OCI-LY1 (cell line): ENCODE measurements around the gene IRF1.
"Not testable (repeated sequence)": the region's sequence is repeated elsewhere in the genome, so short reads cannot be mapped to it uniquely, and the experiment has no call there.

ENCODE experiments used
- H2AFZ ChIP-seq: fragments of 200-600 bp; sonication (generic), shearing (Covaris generic); 2 replicates; pipeline ENCODE4 v1.6.0; 2014; ENCODE audit warnings: antibody characterized with exemption, mild to moderate bottlenecking, low read length
- H3F3A ChIP-seq: fragments of 200-600 bp; sonication (generic), shearing (Covaris generic); 2 replicates; pipeline ENCODE4 v1.6.0; 2014; ENCODE audit warnings: mild to moderate bottlenecking, antibody characterized with exemption, low read length, moderate library complexity; ENCODE audit not compliant: insufficient read depth
- H3K27ac ChIP-seq: fragments of 200-600 bp; sonication (generic); 2 replicates; pipeline ENCODE4 v1.5.1; 2014; ENCODE audit warnings: low read length, mixed run types, mild to moderate bottlenecking, low read depth; ENCODE audit not compliant: poor library complexity, severe bottlenecking
- H3K27me3 ChIP-seq: fragments of 200-600 bp; sonication (generic); 2 replicates; pipeline ENCODE4 v1.6.0; 2014; ENCODE audit warnings: antibody characterized with exemption, mild to moderate bottlenecking, low read length, moderate library complexity; ENCODE audit not compliant: insufficient read depth
- H3K36me3 ChIP-seq: fragments of 200-600 bp; sonication (generic); 2 replicates; pipeline ENCODE4 v1.6.1; 2014; ENCODE audit warnings: mild to moderate bottlenecking, antibody characterized with exemption, low read length, moderate library complexity, mixed read lengths; ENCODE audit not compliant: insufficient read depth
- H3K4me1 ChIP-seq: fragments of 200-600 bp; sonication (generic); 2 replicates; pipeline ENCODE4 v1.5.1; 2014; ENCODE audit warnings: mild to moderate bottlenecking, low read length, moderate library complexity; ENCODE audit not compliant: insufficient read depth, severe bottlenecking
- H3K4me2 ChIP-seq: fragments of 200-600 bp; sonication (generic), shearing (Covaris generic); 2 replicates; pipeline ENCODE4 v1.6.1; 2014; ENCODE audit warnings: low read length
- H3K4me3 ChIP-seq: fragments of 200-600 bp; sonication (generic); 2 replicates; pipeline ENCODE4 v1.5.1; 2014; ENCODE audit warnings: low read length, low read depth, mild to moderate bottlenecking, mixed read lengths; ENCODE audit not compliant: poor library complexity, severe bottlenecking
- H3K79me2 ChIP-seq: fragments of 200-600 bp; shearing (Covaris generic); 2 replicates; pipeline ENCODE4 v1.6.1; 2016; ENCODE audit warnings: mixed run types, low read length, mixed read lengths; ENCODE audit not compliant: insufficient read depth
- H3K9ac ChIP-seq: fragments of 200-600 bp; sonication (generic), shearing (Covaris generic); 2 replicates; pipeline ENCODE4 v1.6.1; 2014; ENCODE audit warnings: mild to moderate bottlenecking, low read length, mixed read lengths
- H3K9me2 ChIP-seq: fragments of 200-600 bp; sonication (generic), shearing (Covaris generic); 2 replicates; pipeline ENCODE4 v1.6.1; 2014; ENCODE audit warnings: low read depth, mild to moderate bottlenecking, low read length, mixed read lengths
- H3K9me3 ChIP-seq: fragments of 200-600 bp; shearing (Covaris generic); 2 replicates; pipeline ENCODE4 v1.6.1; 2014; ENCODE audit warnings: low read length, mixed read lengths
- H4K20me1 ChIP-seq: fragments of 200-600 bp; sonication (generic), shearing (Covaris generic); 2 replicates; pipeline ENCODE4 v1.6.0; 2016; ENCODE audit warnings: mild to moderate bottlenecking, low read length; ENCODE audit not compliant: insufficient read depth
- EZH2 ChIP-seq: fragments of 200-600 bp; sonication (generic), shearing (Covaris generic); IDR thresholded peaks from 2 replicates; pipeline ENCODE4 v1.8.0; 2017; ENCODE audit warnings: borderline replicate concordance, mixed run types, mild to moderate bottlenecking, antibody characterized with exemption, low read length, moderate library complexity, mixed read lengths
- TF ChIP-seq, protein P1 (sequence below): fragments of 200-600 bp; sonication (generic), shearing (Covaris generic); IDR thresholded peaks from 2 replicates; pipeline ENCODE4 v1.5.1; 2017; ENCODE audit warnings: mild to moderate bottlenecking, antibody characterized with exemption, low read length, moderate library complexity, mixed read lengths

The IRF1 gene

DNA sequence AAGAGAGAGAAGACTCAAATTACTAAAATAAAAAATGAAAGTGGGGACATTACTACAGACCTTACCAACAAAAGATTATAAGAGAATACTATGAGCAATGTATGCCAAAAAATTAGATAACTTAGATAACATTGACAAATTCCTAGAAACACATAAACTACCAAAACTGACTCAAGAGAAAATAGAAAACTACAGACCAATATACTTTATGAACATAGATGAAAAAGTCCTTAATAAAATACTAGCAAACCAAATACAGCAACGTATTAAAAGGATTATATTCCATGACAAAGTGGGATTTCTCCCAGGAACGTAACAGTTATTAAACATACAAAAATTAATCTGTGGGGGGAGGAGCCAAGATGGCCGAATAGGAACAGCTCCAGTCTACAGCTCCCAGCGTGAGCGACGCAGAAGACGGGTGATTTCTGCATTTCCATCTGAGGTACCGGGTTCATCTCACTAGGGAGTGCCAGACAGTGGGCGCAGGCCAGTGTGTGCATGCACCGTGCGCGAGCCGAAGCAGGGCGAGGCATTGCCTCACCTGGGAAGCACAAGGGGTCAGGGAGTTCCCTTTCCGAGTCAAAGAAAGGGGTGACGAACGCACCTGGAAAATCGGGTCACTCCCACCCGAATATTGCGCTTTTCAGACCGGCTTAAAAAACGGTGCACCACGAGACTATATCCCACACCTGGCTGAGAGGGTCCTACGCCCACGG lies 23.2 kb upstream of the IRF1 start:
- not testable (repeated sequence) for H3K9ac ChIP-seq, H3K4me3 ChIP-seq

DNA sequence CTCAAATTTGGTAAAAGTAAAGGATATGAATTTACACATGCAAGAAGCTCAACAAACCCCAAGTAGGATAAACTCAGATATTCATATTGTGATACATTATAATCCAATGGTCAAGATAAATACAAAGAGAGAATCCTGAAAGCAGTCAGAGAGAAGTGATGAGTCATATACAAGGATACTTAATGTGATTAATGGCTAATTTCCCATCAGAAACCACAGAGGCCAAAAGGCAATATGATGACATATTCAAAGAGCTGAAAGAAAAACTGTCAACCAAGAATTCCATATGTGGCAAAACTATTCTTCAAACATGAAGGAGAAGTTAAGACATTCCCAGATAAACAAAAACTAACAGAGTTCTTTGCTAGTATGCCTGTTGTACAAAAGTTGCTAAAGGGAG lies 19.5 kb upstream of the IRF1 start:
- TF ChIP-seq EZH2: no peak
- TF ChIP-seq, protein P1, sequence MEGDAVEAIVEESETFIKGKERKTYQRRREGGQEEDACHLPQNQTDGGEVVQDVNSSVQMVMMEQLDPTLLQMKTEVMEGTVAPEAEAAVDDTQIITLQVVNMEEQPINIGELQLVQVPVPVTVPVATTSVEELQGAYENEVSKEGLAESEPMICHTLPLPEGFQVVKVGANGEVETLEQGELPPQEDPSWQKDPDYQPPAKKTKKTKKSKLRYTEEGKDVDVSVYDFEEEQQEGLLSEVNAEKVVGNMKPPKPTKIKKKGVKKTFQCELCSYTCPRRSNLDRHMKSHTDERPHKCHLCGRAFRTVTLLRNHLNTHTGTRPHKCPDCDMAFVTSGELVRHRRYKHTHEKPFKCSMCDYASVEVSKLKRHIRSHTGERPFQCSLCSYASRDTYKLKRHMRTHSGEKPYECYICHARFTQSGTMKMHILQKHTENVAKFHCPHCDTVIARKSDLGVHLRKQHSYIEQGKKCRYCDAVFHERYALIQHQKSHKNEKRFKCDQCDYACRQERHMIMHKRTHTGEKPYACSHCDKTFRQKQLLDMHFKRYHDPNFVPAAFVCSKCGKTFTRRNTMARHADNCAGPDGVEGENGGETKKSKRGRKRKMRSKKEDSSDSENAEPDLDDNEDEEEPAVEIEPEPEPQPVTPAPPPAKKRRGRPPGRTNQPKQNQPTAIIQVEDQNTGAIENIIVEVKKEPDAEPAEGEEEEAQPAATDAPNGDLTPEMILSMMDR: no peak
- Histone ChIP-seq H3K4me3 (no peak overlapping the region), H3K79me2 (no peaks in the 10 kb centered on the region)

More for the DNA sequence above, 23.2 kb upstream of the IRF1 start:
- not testable (repeated sequence) for H2AFZ ChIP-seq, H3K9me2 ChIP-seq, H3K4me1 ChIP-seq, H3K9me3 ChIP-seq, H3K27ac ChIP-seq, H3K27me3 ChIP-seq, H3K36me3 ChIP-seq, H3F3A ChIP-seq, H3K4me2 ChIP-seq, H3K79me2 ChIP-seq, H4K20me1 ChIP-seq

DNA sequence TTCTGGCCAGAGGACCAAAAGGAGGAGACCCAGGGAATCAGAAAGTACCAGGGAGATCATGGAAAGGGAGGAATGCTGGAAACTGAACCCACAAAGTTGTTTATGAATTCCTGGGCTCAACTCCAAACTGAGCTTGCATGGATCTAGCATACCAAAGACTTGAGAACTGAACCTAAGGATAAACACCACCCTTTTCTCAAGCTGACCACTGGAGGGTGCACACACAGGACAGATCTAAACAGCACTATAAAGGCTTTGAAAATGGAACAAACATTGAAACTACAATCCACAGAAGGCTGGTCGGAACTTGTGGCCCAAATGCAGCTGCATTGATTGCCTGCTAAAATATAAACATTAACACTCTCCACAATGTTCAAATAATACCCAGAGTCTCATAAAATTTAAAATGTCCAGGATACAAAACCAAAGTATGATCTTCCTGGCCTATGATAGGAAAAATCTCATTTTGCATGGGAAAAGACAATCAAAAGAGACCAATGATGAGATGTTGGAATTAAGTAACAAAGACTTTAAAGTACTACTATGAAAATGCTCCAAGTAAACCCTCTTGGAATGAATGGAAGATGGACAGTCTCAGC lies 15.6 kb upstream of the IRF1 start:
- Histone ChIP-seq H3K9me2 (no peaks in the 10 kb centered on the region), H3K27me3 (no peaks in the 10 kb centered on the region), H4K20me1 (no peaks in the 10 kb centered on the region), H3K27ac (no peak overlapping the region), H3K36me3 (no peaks in the 10 kb centered on the region), H3K4me2 (no peak overlapping the region), H3K4me1 (no peaks in the 10 kb centered on the region), H2AFZ (no peak overlapping the region), H3K79me2 (no peaks in the 10 kb centered on the region), H3K9me3 (no peaks in the 10 kb centered on the region), H3K4me3 (no peak overlapping the region), H3K9ac (no peak overlapping the region), H3F3A (no peaks in the 10 kb centered on the region)
- no peak for TF ChIP-seq EZH2
- TF ChIP-seq, protein P1: peak; percentile 65

More for the DNA sequence above, 19.5 kb upstream of the IRF1 start:
- no peak overlapping the region for H3K9ac ChIP-seq
- no peaks in the 10 kb centered on the region for H3K9me2 ChIP-seq
- no peaks in the 10 kb centered on the region for H3F3A ChIP-seq
- no peak overlapping the region for H2AFZ ChIP-seq
- H3K4me1 ChIP-seq: no peaks in the 10 kb centered on the region
- no peak overlapping the region for H3K4me2 ChIP-seq
- peaks cover 7% of the 10 kb centered on the region; the same call in 1 of the 2 replicates for H3K27me3 ChIP-seq
- H3K9me3 ChIP-seq: 0 out of 2 replicates have a peak, but pooled peaks cover 6% of the 10 kb centered on the region
- H3K27ac ChIP-seq: no peak overlapping the region
- H3K36me3 ChIP-seq: no peaks in the 10 kb centered on the region
- no peaks in the 10 kb centered on the region for H4K20me1 ChIP-seq
